DOHH2 (cell line): ENCODE results near the gene PIGX.

Experiments
- EZH2phosphoT487 ChIP-seq: fragments of 200-600 bp; sonication (generic); IDR thresholded peaks from 2 replicates; pipeline ENCODE4 v1.6.1; 2017; ENCODE audit warnings: borderline replicate concordance, mild to moderate bottlenecking, antibody characterized with exemption, low read length, moderate library complexity, mixed read lengths
- TF ChIP-seq, protein P1 (sequence below): fragments of 200-600 bp; sonication (generic); IDR thresholded peaks from one replicate; pipeline ENCODE4 v1.5.1; 2014; ENCODE audit warnings: antibody characterized with exemption, mild to moderate bottlenecking, low read depth, low read length; ENCODE audit not compliant: poor library complexity, severe bottlenecking

DNA sequence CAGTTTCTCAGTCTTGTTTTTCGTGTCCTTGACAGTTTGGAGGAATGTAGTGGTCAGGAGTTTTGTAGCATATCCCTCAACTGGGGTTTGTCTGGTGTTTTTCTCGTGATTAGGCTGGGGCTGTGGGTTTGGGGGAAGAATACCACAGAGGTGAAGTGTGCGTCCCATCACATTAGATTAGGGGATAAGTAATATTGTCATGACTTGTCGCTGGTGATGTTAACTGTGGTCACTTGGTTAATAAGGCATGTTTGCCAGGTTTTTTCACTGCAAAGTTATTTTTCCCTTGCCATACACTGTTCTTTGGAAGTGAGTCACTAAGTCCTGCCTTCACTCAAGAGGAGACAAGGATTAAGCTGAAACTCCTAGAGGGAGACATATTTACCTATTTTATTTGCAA is 66.6 kb downstream of the PIGX start:
- TF ChIP-seq, protein P1, sequence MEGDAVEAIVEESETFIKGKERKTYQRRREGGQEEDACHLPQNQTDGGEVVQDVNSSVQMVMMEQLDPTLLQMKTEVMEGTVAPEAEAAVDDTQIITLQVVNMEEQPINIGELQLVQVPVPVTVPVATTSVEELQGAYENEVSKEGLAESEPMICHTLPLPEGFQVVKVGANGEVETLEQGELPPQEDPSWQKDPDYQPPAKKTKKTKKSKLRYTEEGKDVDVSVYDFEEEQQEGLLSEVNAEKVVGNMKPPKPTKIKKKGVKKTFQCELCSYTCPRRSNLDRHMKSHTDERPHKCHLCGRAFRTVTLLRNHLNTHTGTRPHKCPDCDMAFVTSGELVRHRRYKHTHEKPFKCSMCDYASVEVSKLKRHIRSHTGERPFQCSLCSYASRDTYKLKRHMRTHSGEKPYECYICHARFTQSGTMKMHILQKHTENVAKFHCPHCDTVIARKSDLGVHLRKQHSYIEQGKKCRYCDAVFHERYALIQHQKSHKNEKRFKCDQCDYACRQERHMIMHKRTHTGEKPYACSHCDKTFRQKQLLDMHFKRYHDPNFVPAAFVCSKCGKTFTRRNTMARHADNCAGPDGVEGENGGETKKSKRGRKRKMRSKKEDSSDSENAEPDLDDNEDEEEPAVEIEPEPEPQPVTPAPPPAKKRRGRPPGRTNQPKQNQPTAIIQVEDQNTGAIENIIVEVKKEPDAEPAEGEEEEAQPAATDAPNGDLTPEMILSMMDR: no peak
- TF ChIP-seq EZH2phosphoT487: no peak
